Sciatic nerve (tissue), 2 donors: Measurements from ENCODE around the gene RPGRIP1. TPM values are rescaled to one million over a fixed set of nuclear protein-coding genes. Genes with fewer than 3 reads are reported as not detected.
"Not testable (repeated sequence)": the region's sequence is repeated elsewhere in the genome, so short reads cannot be mapped to it uniquely, and the experiment has no call there.

ENCODE experiments used
- ATAC-seq: fragments of 200-7000 bp; cut with Tn5 transposase; one replicate; pipeline ENCODE4 v1.9.1; 2020; ENCODE audit warnings: mild to moderate bottlenecking, moderate library complexity
- DNase-seq: peaks from one replicate; pipeline ENCODE4 v3.0.0-alpha.2; 2020; ENCODE audit warnings: low spot score
- intact Hi-C: fragments of 100-400 bp; cut with DNase I; formaldehyde crosslinking; loops from one replicate; pipeline ENCODE4 v1.14.2; 2022
- total RNA-seq: library from RNA; stranded (reverse); fragmentation: NEBNext Ultra II Directional; extraction: Animal tissue kit (Norgen Biotek cat#: 25700); gene quantifications from one replicate; pipeline ENCODE4 v1.2.1, GENCODE V29; 2021
- donor health status: DM: no; HTN: no; CAD: no.
- donor health status: DM: no; HTN: no; CAD: no.

The RPGRIP1 gene
- total RNA-seq = 0.45 TPM

DNA sequence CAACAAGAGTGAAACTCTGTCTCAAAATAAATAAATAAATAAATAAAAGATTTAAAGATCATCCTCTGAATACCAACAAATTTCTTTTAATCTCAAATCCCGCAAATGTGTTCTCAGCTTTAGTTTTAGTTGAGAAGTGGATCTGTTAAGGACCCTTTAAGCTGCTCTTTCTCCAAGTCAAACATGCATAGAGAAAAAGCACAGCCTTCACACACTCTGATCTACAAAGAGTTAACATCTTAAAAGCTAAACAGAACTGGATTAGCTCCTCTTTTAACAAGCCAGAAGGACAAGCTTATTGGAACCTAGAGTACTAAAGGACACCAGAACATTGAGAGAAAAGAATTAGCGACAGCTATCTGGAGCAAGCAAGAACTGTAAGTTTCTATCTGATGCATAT, at the start of gene RPGRIP1:
Gene RPGRIP1 (plus strand): TSS at position 301 of the 400 bp plus-strand sequence. CDS start 7,894 bp downstream, outside the sequence.
- DNase-seq (no peak), ATAC-seq (no peak)
- intact Hi-C loops = no loop called here

DNA sequence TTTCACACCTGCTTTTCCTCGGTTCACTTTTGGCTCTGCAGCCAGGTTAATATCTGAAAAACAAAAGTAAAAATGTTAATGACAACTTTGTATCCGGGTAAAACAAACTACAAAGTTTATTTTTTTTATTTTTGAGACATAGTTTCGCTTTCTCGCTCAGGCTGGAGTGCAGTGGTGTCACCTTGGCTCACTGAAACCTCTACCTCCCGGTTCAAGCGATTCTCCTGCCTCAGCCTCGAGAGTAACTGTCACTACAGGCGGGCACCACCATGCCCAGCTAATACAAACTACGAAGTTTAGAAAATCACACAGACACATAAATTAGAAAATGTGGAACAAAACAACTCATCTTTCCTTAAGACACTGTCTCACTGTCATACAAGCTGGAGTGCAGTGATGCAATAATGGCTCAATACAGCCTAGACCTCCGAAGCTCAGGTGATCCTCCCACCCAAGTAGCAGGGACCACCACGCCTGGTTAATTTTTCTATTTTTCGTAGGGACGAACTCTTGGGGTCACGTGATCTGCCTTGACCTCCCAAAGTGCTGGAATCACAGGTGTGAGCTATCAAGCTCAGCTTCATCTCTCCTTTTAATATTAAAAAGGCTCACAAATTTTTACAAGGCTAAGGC, 48.7 kb upstream of the RPGRIP1 start:
- ATAC-seq = no peak
- DNase-seq = no peak
- intact Hi-C loops = no loop called here

DNA sequence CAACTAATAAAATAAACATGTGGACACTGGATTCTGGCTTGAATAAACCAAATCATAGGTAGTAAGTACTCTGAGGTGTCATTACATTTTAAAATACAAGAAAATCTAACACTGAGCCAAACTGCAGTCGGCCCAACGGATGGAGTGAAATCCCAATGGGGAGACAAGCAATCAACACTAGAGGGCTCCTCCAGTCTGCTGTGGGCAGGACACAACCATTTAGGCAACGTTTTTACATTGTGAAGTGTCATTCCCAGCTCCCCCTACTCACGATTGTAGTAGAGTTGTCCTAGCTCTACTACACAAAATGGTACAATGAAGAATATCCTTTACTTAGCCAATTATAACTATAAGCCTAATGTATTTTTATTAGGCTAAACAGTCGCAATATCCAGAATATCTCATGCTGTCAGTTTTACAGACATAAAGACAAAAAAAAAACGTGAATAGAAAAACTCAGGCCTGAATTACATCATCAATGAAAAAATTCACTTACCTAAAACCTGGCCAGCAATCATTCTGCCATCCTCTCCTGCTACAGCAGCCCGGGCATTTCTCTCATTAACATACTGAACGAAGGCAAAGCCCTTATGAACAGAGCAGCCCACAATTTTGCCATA, 46.3 kb upstream of the RPGRIP1 start:
- intact Hi-C loops = no loop called here
- DNase-seq = no peak
- no peak for ATAC-seq

- intact Hi-C loops = no loop called here
- DNase-seq (no peak), ATAC-seq (no peak)
Measured at GRCh38 chr14:21234112-21234511, 45.8 kb upstream of the RPGRIP1 start.

- no peak for ATAC-seq
- intact Hi-C loops = no loop called here
- DNase-seq = no peak
Measured at GRCh38 chr14:21236948-21237797, 42.7 kb upstream of the RPGRIP1 start.

DNA sequence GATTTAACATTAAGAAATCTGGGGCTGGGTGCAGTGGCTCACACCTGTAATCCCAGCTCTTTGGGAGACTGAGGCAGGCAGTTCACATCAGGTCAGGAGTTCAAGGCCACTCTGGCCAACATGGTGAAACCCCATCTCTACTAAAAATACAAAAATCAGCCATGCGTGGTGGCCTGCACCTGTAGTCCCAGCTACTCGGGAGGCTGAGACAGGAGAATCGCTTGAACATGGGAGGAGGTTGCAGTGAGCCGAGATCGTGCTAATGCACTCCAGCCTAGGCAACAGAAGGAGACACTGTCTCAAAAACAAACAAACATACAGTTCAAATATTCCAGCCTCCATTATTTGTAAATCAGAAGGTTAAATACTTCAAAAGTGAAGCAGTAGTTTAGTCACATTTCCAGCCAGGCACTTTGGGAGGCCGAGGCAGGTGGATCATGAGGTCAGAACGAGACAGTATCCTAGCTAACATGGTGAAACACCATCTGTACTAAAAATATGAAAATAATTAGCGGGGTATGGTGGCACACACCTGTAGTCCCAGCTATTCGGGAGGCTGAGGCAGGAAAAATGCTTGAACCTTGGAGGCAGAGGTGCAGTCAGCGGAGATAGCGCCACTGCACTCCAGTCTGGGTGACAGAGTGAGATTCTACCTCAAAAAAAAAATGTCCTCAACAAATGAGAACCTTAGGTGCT, 40.9 kb upstream of the RPGRIP1 start:
- ATAC-seq (no peak), DNase-seq (no peak)
- intact Hi-C loops = no loop called here

DNA sequence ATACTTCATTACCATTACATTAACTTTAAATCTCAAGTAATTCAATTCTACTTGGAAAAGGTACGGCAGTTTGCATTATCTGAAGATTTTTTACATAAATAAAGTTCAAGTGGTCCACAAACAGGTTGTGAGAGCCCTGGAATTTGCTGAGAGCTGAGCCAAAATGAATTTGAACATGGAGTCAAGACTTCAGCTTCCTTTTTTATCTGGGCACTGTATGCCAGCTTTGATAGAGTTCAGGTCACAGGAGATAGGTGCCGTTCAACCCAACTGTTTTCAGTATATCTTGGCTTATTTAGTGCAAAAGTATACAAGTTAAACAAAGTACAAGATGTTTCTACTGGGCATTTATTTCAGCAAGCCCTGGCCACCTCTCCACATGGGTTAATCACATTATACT, 39.5 kb upstream of the RPGRIP1 start:
- no peak for DNase-seq
- no peak for ATAC-seq
- intact Hi-C loops = no loop called here

DNA sequence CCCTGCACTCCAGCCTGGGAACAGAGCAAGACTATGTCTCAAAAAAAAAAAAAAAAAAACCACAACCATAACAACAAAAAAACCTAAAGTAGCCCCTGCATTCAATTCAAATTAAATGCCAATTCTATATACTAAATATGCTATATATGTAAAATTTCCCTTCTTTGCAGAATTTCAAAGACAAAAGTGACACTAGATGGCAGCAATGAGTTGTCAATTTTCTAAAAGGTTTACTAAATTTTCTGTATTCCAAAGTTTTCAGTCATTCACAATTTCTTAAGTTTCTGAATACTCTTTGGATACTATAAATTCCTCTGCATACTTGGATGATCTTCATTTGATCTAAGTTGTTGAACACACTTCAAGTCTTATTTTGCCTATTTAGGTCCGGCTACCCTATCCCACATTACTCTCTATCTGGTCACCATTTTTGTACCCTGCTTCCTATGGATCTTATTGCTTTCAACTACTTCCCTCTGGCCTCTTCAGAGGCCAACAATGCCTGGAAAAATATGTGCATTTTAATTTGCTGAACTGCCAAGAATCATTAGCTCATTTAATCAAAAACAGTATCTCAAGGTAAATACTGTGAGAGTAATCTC, 38.6 kb upstream of the RPGRIP1 start:
- no peak for ATAC-seq
- DNase-seq = no peak
- intact Hi-C loops = no loop called here

DNA sequence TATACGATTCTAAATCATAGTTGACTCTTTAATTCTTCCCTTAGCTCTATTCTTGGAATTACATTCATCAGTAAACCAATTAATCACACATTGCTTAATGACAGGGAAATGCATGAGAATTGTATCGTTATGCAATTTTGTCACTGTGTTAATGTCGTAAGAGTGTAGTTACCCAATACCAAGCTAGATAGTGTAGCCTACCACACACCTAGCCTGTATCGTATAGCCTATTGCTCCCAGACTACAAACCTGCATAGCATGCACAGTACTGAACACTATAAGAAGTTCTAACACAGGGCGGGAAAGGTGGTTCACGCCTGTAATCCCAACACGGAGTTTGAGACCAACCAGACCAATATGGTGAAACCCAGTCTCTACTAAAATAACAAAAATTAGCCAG, 35.3 kb upstream of the RPGRIP1 start:
- intact Hi-C loops = no loop called here
- ATAC-seq (no peak), DNase-seq (no peak)

DNA sequence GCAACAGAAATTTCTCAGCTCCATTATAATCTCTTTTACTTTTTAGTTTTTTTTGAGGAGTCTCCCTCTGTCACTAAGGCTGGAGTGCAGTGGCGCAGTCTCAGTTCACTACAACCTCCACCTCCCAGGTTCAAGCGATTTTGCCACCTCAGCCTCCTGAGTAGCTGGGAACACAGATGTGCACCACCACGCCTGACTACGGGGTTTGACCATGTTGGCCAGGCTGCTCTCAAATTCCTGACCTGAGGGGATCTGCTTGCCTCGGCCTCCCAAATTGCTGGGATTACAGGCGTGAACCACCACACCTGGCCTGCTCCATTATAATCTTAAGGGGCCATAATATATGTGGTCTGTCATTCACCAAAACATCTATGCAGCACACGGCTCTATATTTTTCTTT, 34.1 kb upstream of the RPGRIP1 start:
- DNase-seq (no peak), ATAC-seq (no peak)
- intact Hi-C loops = no loop called here

DNA sequence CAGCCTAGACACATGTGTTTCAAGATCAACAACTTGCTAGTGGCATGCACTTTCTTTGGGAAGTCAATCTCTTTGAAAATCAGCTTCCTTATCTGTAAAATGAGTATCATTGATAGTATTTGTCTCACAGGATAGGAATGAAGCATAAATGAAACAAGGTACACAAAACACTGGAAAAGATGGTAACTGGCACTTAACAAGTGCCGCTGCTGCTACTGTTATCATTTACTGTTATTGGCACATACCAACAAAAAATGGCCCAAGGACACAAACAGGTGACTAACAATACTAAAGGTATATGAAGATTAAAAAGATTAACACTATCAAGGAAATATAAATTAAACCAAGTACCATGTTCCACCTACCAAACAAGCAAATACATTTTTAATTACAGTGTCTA, 31.5 kb upstream of the RPGRIP1 start:
- intact Hi-C loops = no loop called here
- no peak for ATAC-seq
- no peak for DNase-seq

DNA sequence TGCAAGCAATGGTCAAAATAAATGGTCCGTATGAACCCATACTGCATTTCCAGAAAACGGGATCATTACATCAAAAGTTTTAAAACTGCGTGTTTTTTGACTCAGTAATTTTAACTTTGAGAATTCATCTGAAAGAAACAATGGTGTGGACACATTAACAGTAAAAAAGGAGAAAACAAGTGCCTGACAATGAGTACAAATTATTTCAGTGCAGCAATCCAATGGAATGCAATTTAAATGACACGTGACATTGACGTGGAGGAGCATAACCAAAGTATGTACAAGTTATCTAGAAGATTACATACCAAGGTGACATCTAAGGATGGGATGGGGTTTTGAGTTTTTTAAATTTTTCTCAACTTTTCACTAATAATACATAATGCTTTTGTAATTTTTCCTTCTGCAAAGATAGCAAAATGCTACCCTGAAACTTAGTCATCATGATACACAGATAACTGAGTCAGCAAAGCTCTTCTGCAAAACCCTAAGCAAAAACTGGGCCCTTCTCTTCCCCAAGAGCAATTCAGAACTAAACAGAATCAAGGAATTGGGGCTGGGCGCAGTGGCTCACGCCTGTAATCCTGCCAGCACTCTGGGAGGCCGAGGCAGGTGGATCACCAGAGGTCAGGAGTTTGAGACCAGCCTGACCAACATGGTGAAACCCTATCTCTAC, 31.0 kb upstream of the RPGRIP1 start:
- intact Hi-C loops = no loop called here

DNA sequence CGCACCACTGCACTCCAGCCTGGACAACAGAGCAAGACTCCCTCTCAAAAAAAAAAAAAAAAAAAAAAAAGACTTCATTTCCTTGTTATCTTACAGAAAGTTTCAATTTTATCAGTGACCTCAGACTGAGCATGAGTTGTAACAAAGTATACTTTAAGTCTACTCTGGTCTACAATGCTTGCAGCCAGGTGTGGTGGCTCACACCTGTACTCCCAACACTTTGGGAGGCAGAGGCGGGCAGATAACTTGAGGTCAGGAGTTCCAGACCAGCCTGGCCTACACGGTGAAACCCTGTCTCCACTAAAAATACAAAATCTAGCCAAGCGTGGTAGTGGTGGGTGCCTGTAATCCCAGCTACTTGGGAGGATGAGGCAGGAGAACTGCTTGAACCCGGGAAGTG, 28.7 kb upstream of the RPGRIP1 start:
- intact Hi-C loops = no loop called here
- no peak for ATAC-seq
- DNase-seq = no peak

More for the DNA sequence above, 31.0 kb upstream of the RPGRIP1 start:
- DNase-seq (no peak), ATAC-seq (no peak)

GRCh38 chr14:21252149-21252548, 27.7 kb upstream of the RPGRIP1 start:
- intact Hi-C loops = no loop called here
- ATAC-seq = no peak
- DNase-seq = no peak

DNA sequence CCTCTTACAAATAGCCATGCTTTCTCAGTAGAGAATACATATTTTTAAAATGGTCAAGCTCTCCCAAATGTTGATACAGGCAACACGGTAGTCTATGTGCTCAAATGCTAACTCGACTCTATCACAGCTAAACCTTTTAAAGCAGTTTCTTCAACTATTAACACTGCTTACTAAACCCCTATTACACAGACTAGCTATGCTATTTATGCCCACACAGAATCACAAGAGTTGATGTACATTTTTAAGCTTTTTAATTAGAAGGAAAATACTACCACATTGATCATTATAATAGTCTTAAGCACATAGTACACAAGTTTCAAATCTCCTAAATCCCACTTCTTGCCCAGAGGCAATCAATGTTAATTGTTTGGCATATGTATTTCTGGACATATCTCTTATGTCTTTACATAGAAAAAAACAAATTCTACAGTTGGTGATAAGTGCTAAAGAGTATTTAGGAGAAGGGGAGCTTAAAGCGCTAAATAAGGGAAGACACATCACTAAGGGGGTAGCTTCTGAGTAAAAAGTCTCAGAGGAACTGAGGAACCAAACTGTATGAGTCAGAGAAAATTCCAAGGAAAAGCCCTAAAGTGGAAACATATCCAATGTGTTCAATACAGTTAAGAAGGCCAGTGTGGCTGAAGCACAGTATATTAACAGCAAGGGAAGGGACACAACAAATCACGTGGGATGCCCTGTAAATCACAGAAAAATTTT, 24.3 kb upstream of the RPGRIP1 start:
- intact Hi-C loops = no loop called here
- no peak for ATAC-seq
- DNase-seq = no peak

- DNase-seq, ATAC-seq, intact Hi-C loops: not testable (repeated sequence)
Measured at GRCh38 chr14:21256102-21256447, 23.8 kb upstream of the RPGRIP1 start.

GRCh38 chr14:21256539-21257393, 23.1 kb upstream of the RPGRIP1 start:
- intact Hi-C loops = no loop called here
- no peak for DNase-seq
- no peak for ATAC-seq
